ENCODE measurements around the gene CTAGE15. TPM values are rescaled to one million over a fixed set of nuclear protein-coding genes. Genes with fewer than 3 reads are reported as not detected.
"Not testable (repeated sequence)": the region's sequence is repeated elsewhere in the genome, so short reads cannot be mapped to it uniquely, and the experiment has no call there.

The CTAGE15 gene
- under 1 TPM in 1 of 2 donors, not detected in 1; 0.28 TPM for total RNA-seq

DNA sequence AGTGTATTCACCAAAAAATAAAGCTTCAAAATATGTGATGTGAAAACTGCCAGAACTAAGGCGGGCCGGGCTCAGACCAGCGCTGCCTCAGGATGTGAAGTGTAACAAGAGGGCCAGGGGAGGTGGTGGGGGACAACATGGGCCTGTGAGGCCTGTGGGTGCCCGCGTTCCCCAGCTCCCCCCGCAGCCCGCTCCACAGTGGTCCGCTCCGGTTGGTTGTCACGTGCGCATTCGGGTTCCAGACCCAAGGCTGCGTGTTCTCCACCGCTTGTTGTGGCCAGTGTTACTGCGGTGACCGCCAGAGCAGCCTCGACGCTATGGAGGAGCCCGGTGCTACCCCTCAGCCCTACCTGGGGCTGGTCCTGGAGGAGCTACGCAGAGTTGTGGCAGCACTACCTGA is at the start of gene CTAGE15:
TSS of gene CTAGE15 (plus strand) at position 301 of the 400 bp plus-strand sequence. CDS start at position 318, 17 bp downstream.
- not testable (repeated sequence) for H3K4me1 Mint-ChIP-seq (ENCODE audit: low read depth in 2 of 2); H3K4me3 Mint-ChIP-seq; H3K9me3 Mint-ChIP-seq; H3K27me3 Mint-ChIP-seq; DNase-seq (ENCODE audit: low spot score); H3K36me3 Mint-ChIP-seq; H3K27ac Mint-ChIP-seq; ATAC-seq

- not testable (repeated sequence) for H3K4me3 Mint-ChIP-seq; H3K9me3 Mint-ChIP-seq; DNase-seq (ENCODE audit: low spot score); H3K27ac Mint-ChIP-seq; H3K4me1 Mint-ChIP-seq (ENCODE audit: low read depth in 2 of 2); H3K36me3 Mint-ChIP-seq; ATAC-seq
- H3K27me3 Mint-ChIP-seq = peaks cover 4 to 27% of the 10 kb centered on the region in 2 donors
These were observed 49.2 kb upstream of the CTAGE15 start for GRCh38 chr7:143522309-143522916.

DNA sequence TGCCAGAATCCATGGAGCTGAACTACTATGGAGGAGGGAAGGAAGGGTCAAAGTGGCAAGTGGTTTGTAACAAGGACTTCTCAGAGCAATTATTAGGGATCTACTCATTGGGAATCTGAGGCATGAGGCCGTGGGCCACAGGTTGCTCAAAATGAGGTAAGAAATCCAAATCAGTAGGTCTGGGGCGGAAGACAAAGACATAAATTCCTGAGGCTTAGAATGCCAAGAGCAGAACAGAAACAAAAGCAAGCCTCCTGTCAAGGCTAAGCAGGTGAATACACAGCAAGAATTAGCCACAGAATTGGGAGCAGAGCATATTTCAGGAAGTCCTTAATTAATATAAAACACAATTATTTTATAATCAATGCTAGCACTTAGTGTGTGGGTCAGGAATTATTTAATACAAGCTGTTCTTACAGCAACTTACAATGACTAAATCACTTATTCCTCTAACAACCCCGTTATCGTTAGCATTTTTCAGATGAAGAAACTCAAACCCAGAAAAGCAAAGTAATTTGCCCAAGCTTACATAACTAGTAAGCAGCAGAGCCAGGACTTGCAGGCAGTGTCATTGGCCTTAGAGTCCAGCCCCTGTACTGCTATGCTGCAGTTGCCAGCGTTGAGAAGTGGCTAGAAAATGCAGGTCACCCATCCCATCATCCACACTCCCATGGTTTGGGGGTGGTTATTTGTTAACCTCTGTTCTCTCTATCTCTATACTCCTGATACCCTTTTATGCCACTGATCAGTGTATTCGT is 40.3 kb upstream of the CTAGE15 start:
- H3K4me3 Mint-ChIP-seq; DNase-seq (ENCODE audit: low spot score); H3K9me3 Mint-ChIP-seq; H3K36me3 Mint-ChIP-seq; H3K4me1 Mint-ChIP-seq (ENCODE audit: low read depth in 2 of 2); H3K27me3 Mint-ChIP-seq; H3K27ac Mint-ChIP-seq; ATAC-seq: not testable (repeated sequence)

GRCh38 chr7:143531932-143532331 is 39.7 kb upstream of the CTAGE15 start:
- not testable (repeated sequence) for H3K27me3 Mint-ChIP-seq; DNase-seq (ENCODE audit: low spot score); H3K36me3 Mint-ChIP-seq; H3K27ac Mint-ChIP-seq; H3K4me3 Mint-ChIP-seq; H3K4me1 Mint-ChIP-seq (ENCODE audit: low read depth in 2 of 2); ATAC-seq; H3K9me3 Mint-ChIP-seq

DNA sequence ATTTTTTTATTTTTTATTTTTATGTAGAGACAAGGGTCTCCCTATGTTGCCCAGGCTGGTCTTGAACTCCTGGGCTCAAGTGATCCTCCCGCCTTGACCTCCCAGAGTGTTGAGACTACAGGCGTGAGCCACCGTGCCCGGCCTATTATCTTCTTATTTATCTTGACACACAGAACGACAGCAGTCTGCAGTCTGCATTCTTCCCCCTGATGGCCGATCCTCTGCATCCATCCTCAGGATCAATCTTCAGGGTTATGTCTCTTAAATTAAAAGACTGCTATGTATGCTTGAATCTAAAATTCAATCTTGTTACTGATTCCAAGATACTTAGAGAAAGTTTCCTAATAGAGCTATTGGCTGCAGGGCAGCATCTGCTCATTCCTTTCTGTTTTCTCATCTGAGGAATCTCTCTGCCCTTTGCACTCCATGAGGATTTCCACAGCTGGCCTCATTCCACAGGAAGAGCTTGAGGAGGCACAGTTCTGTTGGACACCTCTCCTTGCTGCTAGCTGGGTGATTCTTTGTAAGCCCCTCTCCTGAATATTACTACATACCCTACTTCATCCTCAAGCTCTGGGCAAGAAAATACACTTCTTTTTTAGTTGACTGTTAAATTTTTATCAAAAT is 38.3 kb upstream of the CTAGE15 start:
- H3K4me3 Mint-ChIP-seq; H3K9me3 Mint-ChIP-seq; H3K4me1 Mint-ChIP-seq (ENCODE audit: low read depth in 2 of 2); H3K36me3 Mint-ChIP-seq; H3K27me3 Mint-ChIP-seq; H3K27ac Mint-ChIP-seq; ATAC-seq; DNase-seq (ENCODE audit: low spot score): not testable (repeated sequence)

GRCh38 chr7:143536443-143536842 is 35.2 kb upstream of the CTAGE15 start:
- not testable (repeated sequence) for H3K36me3 Mint-ChIP-seq, H3K27ac Mint-ChIP-seq, H3K9me3 Mint-ChIP-seq

GRCh38 chr7:143543288-143544038 is 28.1 kb upstream of the CTAGE15 start:
- H3K4me3 Mint-ChIP-seq; H3K4me1 Mint-ChIP-seq (ENCODE audit: low read depth in 2 of 2); H3K27ac Mint-ChIP-seq; ATAC-seq; H3K36me3 Mint-ChIP-seq; H3K27me3 Mint-ChIP-seq; DNase-seq (ENCODE audit: low spot score); H3K9me3 Mint-ChIP-seq: not testable (repeated sequence)

More at GRCh38 chr7:143536443-143536842, 35.2 kb upstream of the CTAGE15 start:
- ATAC-seq; H3K27me3 Mint-ChIP-seq; H3K4me3 Mint-ChIP-seq; H3K4me1 Mint-ChIP-seq (ENCODE audit: low read depth in 2 of 2); DNase-seq (ENCODE audit: low spot score): not testable (repeated sequence)

- not testable (repeated sequence) for H3K27me3 Mint-ChIP-seq; H3K4me1 Mint-ChIP-seq (ENCODE audit: low read depth in 2 of 2); DNase-seq (ENCODE audit: low spot score); H3K36me3 Mint-ChIP-seq; H3K4me3 Mint-ChIP-seq; ATAC-seq; H3K9me3 Mint-ChIP-seq; H3K27ac Mint-ChIP-seq
These were observed 15.6 kb upstream of the CTAGE15 start for GRCh38 chr7:143555968-143556367.

- not testable (repeated sequence) for H3K4me3 Mint-ChIP-seq; DNase-seq (ENCODE audit: low spot score); H3K36me3 Mint-ChIP-seq; H3K9me3 Mint-ChIP-seq; ATAC-seq; H3K27me3 Mint-ChIP-seq; H3K27ac Mint-ChIP-seq; H3K4me1 Mint-ChIP-seq (ENCODE audit: low read depth in 2 of 2)
These were observed 8.3 kb upstream of the CTAGE15 start for GRCh38 chr7:143563306-143563705.

- not testable (repeated sequence) for H3K9me3 Mint-ChIP-seq; ATAC-seq; H3K4me3 Mint-ChIP-seq; H3K4me1 Mint-ChIP-seq (ENCODE audit: low read depth in 2 of 2); H3K27me3 Mint-ChIP-seq; DNase-seq (ENCODE audit: low spot score); H3K27ac Mint-ChIP-seq; H3K36me3 Mint-ChIP-seq
These were observed 5.6 kb upstream of the CTAGE15 start for GRCh38 chr7:143566001-143566400.

DNA sequence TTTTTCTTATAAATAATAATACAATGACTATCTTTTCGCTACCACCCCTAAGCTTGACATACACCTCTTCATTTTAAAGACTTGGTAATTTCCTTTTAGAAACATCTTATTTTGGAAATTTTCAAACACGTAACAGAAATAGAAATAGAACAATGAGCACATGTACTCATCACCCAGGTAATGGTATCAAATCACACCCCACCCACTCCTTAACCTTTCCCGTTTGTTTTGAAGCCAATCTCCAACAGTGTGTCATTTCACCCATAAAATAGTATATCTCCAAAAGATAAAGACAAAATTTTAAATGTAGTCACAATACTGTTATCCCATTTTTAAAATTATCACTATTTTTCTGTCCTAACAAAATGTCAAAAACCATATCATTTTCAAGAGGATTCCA is 16.6 kb downstream of the CTAGE15 start:
- DNase-seq (ENCODE audit: low spot score); H3K4me3 Mint-ChIP-seq; H3K27me3 Mint-ChIP-seq; ATAC-seq; H3K4me1 Mint-ChIP-seq (ENCODE audit: low read depth in 2 of 2); H3K27ac Mint-ChIP-seq; H3K36me3 Mint-ChIP-seq; H3K9me3 Mint-ChIP-seq: not testable (repeated sequence)

GRCh38 chr7:143589897-143590296 is 18.3 kb downstream of the CTAGE15 start:
- not testable (repeated sequence) for H3K36me3 Mint-ChIP-seq; H3K9me3 Mint-ChIP-seq; H3K4me3 Mint-ChIP-seq; DNase-seq (ENCODE audit: low spot score); H3K27ac Mint-ChIP-seq; H3K27me3 Mint-ChIP-seq; ATAC-seq; H3K4me1 Mint-ChIP-seq (ENCODE audit: low read depth in 2 of 2)

GRCh38 chr7:143598086-143598485 is 26.5 kb downstream of the CTAGE15 start:
- not testable (repeated sequence) for H3K27me3 Mint-ChIP-seq; ATAC-seq; DNase-seq (ENCODE audit: low spot score); H3K36me3 Mint-ChIP-seq; H3K27ac Mint-ChIP-seq; H3K9me3 Mint-ChIP-seq; H3K4me3 Mint-ChIP-seq; H3K4me1 Mint-ChIP-seq (ENCODE audit: low read depth in 2 of 2)

DNA sequence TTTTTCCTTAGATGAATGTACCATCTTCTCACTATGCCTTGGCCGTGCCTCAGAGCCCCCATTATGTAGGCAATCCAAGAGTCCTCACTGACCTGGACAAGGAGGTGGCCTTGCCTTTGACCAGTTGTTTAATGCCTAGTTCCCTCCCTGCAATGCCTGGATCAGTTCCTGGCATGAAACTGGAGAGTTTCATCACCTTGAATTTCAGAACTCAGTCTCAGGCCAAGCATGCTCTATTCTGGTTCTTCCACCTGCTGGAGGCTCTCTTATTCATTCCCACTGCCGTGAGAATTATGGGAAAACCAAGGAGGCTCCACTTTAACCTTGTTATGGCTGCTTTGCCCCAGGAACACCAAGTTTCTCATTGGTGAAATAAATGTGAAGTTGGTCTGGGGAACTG is 31.9 kb downstream of the CTAGE15 start:
- not testable (repeated sequence) for DNase-seq (ENCODE audit: low spot score); H3K27me3 Mint-ChIP-seq; H3K9me3 Mint-ChIP-seq; H3K4me3 Mint-ChIP-seq; H3K27ac Mint-ChIP-seq; ATAC-seq; H3K4me1 Mint-ChIP-seq (ENCODE audit: low read depth in 2 of 2); H3K36me3 Mint-ChIP-seq
